Neural progenitor cell (in vitro differentiated cells): Measurements from ENCODE around the gene C7orf33.

Experiments used
- EZH2phosphoT487 ChIP-seq: fragments of 200-600 bp; sonication (generic); IDR thresholded peaks from 2 replicates; pipeline ENCODE4 v1.6.1; 2017; ENCODE audit warnings: antibody characterized with exemption
- TF ChIP-seq, protein P1 (sequence below): fragments of 200-600 bp; sonication (generic); IDR thresholded peaks from 2 replicates; pipeline ENCODE4 v1.5.1; 2017; ENCODE audit warnings: antibody characterized with exemption, mild to moderate bottlenecking

GRCh38 chr7:148624735-148625134 is 34.2 kb downstream of the C7orf33 start:
- TF ChIP-seq, protein P1, sequence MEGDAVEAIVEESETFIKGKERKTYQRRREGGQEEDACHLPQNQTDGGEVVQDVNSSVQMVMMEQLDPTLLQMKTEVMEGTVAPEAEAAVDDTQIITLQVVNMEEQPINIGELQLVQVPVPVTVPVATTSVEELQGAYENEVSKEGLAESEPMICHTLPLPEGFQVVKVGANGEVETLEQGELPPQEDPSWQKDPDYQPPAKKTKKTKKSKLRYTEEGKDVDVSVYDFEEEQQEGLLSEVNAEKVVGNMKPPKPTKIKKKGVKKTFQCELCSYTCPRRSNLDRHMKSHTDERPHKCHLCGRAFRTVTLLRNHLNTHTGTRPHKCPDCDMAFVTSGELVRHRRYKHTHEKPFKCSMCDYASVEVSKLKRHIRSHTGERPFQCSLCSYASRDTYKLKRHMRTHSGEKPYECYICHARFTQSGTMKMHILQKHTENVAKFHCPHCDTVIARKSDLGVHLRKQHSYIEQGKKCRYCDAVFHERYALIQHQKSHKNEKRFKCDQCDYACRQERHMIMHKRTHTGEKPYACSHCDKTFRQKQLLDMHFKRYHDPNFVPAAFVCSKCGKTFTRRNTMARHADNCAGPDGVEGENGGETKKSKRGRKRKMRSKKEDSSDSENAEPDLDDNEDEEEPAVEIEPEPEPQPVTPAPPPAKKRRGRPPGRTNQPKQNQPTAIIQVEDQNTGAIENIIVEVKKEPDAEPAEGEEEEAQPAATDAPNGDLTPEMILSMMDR: no peak
- TF ChIP-seq EZH2phosphoT487: no peak
